Neural crest cell (in vitro differentiated cells): ENCODE data around the gene SYNE2. TPM values are rescaled to one million over a fixed set of nuclear protein-coding genes. Genes with fewer than 3 reads are reported as not detected.
"Not testable (repeated sequence)": the region's sequence is repeated elsewhere in the genome, so short reads cannot be mapped to it uniquely, and the experiment has no call there.

ENCODE experiments used
- DNase-seq: peaks from one replicate; pipeline ENCODE4 v3.0.0; 2021; ENCODE audit warnings: low read depth, mixed read lengths, low spot score
- H3K27ac Mint-ChIP-seq: one replicate; pipeline ENCODE4 v1.8.0; 2021; ENCODE audit warnings: mild to moderate bottlenecking, mixed read lengths; ENCODE audit not compliant: unreplicated experiment
- H3K27me3 Mint-ChIP-seq: 2 replicates; pipeline ENCODE4 v1.8.0; 2021; ENCODE audit warnings: low read depth, mild to moderate bottlenecking, mixed read lengths
- H3K36me3 Mint-ChIP-seq: 2 replicates; pipeline ENCODE4 v1.8.0; 2021; ENCODE audit warnings: low read depth, mild to moderate bottlenecking, mixed read lengths
- H3K4me1 Mint-ChIP-seq: 2 replicates; pipeline ENCODE4 v1.8.0; 2021; ENCODE audit warnings: mixed read lengths
- H3K4me3 Mint-ChIP-seq: one replicate; pipeline ENCODE4 v1.8.0; 2021; ENCODE audit warnings: mild to moderate bottlenecking, mixed read lengths
- H3K9me3 Mint-ChIP-seq: 2 replicates; pipeline ENCODE4 v1.8.0; 2021; ENCODE audit warnings: mixed read lengths
- total RNA-seq: library from RNA; stranded (reverse); gene quantifications from 2 replicates; pipeline ENCODE4 v1.2.1, GENCODE V29; 2021
- TF ChIP-seq, protein P1 (sequence below): fragments of 200-600 bp; sonication (generic); conservative IDR thresholded peaks from 2 replicates; pipeline ENCODE4 v1.5.0; 2021; ENCODE audit warnings: antibody characterized with exemption, mild to moderate bottlenecking

The SYNE2 gene
- total RNA-seq, 1 donor from 2014 or later: 84.8 TPM

DNA sequence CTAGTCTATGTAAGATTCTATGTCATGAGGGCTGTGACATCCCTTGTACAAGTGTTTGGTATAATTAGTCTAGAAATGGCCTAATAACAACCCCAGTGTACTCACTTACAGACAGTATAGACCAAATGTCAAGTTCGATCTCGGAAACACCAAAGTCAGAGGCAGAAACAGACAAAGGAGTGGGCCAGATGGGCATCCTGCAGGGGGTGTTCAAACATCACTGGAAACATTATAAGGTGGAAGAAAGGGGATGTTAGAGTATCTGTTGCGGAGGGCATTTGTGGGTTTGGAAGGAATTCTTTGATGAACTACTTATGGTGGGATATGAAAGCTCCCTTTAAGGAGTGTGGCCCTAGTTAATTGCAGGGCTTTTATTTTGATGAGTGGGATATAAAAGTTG, 306.8 kb downstream of the SYNE2 start:
- peaks cover 19% of the 10 kb centered on the region for H3K36me3 Mint-ChIP-seq
- no peaks in the 10 kb centered on the region for H3K4me1 Mint-ChIP-seq
- H3K27me3 Mint-ChIP-seq: no peaks in the 10 kb centered on the region
- H3K27ac Mint-ChIP-seq: no peak overlapping the region
- H3K9me3 Mint-ChIP-seq: no peaks in the 10 kb centered on the region
- no peak overlapping the region for H3K4me3 Mint-ChIP-seq
- TF ChIP-seq, protein P1, sequence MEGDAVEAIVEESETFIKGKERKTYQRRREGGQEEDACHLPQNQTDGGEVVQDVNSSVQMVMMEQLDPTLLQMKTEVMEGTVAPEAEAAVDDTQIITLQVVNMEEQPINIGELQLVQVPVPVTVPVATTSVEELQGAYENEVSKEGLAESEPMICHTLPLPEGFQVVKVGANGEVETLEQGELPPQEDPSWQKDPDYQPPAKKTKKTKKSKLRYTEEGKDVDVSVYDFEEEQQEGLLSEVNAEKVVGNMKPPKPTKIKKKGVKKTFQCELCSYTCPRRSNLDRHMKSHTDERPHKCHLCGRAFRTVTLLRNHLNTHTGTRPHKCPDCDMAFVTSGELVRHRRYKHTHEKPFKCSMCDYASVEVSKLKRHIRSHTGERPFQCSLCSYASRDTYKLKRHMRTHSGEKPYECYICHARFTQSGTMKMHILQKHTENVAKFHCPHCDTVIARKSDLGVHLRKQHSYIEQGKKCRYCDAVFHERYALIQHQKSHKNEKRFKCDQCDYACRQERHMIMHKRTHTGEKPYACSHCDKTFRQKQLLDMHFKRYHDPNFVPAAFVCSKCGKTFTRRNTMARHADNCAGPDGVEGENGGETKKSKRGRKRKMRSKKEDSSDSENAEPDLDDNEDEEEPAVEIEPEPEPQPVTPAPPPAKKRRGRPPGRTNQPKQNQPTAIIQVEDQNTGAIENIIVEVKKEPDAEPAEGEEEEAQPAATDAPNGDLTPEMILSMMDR: no peak
- DNase-seq: no peak

DNA sequence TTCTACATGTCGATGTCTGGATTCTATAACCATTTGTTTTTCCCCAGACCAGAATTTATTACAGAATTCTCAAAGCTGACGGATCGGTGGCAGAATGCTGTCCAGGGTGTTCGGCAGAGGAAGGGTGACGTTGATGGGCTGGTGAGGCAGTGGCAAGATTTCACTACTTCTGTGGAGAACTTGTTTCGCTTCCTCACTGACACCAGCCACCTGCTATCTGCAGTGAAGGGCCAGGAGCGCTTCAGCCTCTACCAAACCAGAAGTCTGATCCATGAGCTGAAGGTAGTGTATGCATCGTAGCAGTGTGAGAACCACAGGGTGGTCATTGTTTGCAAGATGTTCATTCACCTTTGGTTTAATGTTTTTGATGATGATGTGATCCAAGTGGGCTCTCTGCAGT, 317.4 kb downstream of the SYNE2 start:
- TF ChIP-seq, protein P1: no peak
- DNase-seq: no peak
- peak overlapping the region; percentile 83 for H3K27ac Mint-ChIP-seq
- H3K27me3 Mint-ChIP-seq: no peaks in the 10 kb centered on the region
- H3K4me1 Mint-ChIP-seq: no peaks in the 10 kb centered on the region
- no peak overlapping the region for H3K4me3 Mint-ChIP-seq
- H3K36me3 Mint-ChIP-seq: peaks cover 10% of the 10 kb centered on the region
- no peaks in the 10 kb centered on the region for H3K9me3 Mint-ChIP-seq

DNA sequence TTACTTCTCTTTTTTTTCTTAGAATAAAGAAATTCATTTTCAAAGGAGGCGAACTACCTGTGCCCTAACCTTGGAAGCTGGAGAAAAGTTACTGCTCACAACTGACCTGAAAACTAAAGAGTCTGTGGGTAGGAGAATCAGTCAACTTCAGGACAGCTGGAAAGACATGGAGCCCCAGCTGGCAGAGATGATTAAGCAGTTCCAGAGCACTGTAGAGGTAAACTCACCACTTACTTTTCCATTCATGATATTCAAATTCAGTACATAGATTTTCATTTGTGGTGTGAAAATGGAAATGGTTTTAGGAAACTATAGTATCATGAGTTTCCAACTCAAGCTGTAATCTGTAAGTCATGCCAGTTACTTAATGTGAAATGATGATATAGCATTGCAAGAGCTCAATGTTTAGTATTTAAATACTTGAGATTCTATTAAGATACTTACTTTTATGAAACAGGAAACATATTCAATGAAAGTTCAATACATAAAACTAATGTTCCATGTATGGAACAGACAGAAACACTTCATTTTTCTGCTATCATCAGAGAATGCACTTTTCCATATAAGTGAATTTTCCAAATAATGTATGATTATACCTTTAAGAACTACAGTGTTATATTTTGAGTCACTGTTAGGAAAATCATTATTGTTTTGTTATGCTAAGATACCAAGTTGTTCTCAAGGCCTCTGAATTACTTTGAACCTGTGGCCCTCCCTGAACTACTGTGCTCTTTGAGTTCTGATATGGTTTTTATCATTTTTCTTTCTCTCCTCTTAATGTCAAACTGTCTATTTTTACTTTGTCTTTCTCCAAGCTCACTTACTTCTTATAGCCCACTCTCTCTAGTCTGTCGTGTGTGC, 322.3 kb downstream of the SYNE2 start:
- no peaks in the 10 kb centered on the region for H3K9me3 Mint-ChIP-seq
- peaks cover 9% of the 10 kb centered on the region for H3K36me3 Mint-ChIP-seq
- DNase-seq: no peak
- TF ChIP-seq, protein P1: no peak
- H3K4me3 Mint-ChIP-seq: no peak overlapping the region
- H3K27me3 Mint-ChIP-seq: no peaks in the 10 kb centered on the region
- H3K4me1 Mint-ChIP-seq: no peaks in the 10 kb centered on the region
- H3K27ac Mint-ChIP-seq: no peak overlapping the region

DNA sequence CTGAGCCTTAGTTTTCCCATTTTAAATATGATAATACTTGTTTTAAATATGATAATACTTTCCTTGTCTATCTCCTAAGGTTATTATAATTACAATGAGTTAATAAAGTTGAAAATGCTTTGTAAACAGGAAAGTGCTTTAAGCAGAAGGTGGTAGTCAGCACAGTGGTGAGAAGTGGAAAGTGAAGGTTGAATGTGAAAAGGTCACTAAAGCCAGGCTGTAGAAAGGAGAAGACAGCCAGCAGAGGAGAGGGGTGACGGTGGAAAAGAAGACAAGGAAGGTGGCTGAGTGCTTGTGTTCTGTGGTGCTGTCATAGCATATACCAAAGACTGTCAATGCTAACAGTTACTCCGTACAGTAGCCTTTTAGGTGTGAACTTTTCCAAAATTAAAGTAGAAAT, 323.5 kb downstream of the SYNE2 start:
- Mint-ChIP-seq H3K4me3 (no peak overlapping the region), H3K27ac (no peak overlapping the region), H3K36me3 (peaks cover 12% of the 10 kb centered on the region), H3K4me1 (no peaks in the 10 kb centered on the region), H3K9me3 (no peaks in the 10 kb centered on the region), H3K27me3 (no peaks in the 10 kb centered on the region)
- TF ChIP-seq, protein P1: no peak
- DNase-seq: no peak

DNA sequence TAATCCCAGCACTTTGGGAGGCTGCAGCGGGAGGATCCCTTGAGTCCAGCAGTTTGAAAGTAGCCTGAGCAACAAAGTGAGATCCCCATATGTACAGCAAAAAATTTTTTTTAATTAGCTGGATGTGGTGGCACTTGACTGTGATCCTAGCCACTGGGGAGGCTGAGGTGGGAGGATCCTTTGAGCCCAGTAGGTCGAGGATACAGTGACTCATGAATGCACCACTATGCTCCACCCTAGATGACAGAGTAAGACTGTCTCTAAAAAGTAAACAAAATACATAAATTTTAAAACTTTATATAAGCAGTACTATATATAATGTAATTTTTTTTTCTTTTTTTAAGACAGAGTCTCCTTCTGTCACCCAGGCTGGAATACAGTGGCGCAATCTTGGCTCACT, 326.0 kb downstream of the SYNE2 start:
- Mint-ChIP-seq H3K4me1 (no peaks in the 10 kb centered on the region), H3K27ac (no peak overlapping the region), H3K9me3 (no peaks in the 10 kb centered on the region), H3K27me3 (no peaks in the 10 kb centered on the region), H3K36me3 (peaks cover 10% of the 10 kb centered on the region), H3K4me3 (no peak overlapping the region)
- TF ChIP-seq, protein P1: no peak
- DNase-seq: no peak

DNA sequence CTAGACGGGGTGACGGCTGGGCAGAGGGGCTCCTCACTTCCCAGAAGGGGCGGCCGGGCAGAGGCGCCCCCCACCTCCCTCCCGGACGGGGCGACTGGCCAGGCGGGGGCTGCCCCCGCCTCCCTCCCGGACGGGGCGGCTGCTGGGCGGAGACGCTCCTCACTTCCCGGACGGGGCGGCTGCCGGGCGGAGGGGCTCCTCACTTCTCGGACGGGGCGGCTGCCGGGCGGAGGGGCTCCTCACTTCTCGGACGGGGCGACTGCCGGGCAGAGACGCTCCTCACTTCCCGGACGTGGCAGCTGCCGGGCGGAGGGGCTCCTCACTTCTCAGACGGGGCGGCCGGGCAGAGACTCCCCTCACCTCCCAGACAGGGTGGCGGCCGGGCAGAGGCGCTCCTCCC, 330.1 kb downstream of the SYNE2 start:
- Mint-ChIP-seq H3K36me3 (peaks cover 25% of the 10 kb centered on the region), H3K4me1 (peaks cover 18% of the 10 kb centered on the region)
- not testable (repeated sequence) for H3K9me3 Mint-ChIP-seq, H3K4me3 Mint-ChIP-seq, H3K27ac Mint-ChIP-seq, DNase-seq, H3K27me3 Mint-ChIP-seq
